ENCODE results near the gene DUSP21.

DNA sequence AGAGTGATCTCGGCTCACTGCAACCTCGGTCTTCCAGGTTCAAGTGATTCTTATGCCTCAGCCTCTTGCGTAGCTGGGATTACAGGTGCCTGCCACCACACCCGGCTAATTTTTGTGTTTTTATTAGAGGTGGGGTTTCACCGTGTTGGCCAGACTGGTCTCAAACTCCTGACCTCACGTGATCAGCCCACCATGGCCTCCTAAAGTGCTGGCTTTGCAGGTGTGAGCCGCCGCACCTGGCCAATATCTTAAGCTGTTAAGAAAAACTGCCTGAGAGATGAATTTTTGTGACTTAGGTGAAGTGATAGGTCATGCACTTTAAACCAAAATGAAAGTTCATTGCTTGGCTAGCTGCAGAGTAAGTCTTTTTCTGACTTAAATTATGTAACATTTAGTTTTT, 35.0 kb downstream of the DUSP21 start:
- TF ChIP-seq, protein P1, sequence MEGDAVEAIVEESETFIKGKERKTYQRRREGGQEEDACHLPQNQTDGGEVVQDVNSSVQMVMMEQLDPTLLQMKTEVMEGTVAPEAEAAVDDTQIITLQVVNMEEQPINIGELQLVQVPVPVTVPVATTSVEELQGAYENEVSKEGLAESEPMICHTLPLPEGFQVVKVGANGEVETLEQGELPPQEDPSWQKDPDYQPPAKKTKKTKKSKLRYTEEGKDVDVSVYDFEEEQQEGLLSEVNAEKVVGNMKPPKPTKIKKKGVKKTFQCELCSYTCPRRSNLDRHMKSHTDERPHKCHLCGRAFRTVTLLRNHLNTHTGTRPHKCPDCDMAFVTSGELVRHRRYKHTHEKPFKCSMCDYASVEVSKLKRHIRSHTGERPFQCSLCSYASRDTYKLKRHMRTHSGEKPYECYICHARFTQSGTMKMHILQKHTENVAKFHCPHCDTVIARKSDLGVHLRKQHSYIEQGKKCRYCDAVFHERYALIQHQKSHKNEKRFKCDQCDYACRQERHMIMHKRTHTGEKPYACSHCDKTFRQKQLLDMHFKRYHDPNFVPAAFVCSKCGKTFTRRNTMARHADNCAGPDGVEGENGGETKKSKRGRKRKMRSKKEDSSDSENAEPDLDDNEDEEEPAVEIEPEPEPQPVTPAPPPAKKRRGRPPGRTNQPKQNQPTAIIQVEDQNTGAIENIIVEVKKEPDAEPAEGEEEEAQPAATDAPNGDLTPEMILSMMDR (IDR thresholded peaks at IDR 0.05): no peak
- TF ChIP-seq POLR2A (IDR thresholded peaks at IDR 0.05): no peak

Measured in lower leg skin (tissue), 3 donors.